Transverse colon (tissue), 4 donors: ENCODE results near the gene LTA. TPM values are rescaled to one million over a fixed set of nuclear protein-coding genes. Genes with fewer than 3 reads are reported as not detected.

ENCODE experiments used
- DNase-seq: peaks from one replicate; pipeline ENCODE4 v3.0.0-alpha.2; 2019
- H3K27ac ChIP-seq, 4 donors: fragments of 200-600 bp; sonication (generic); 2 replicates each; pipeline ENCODE4 v1.5.1; 2016 to 2018; ENCODE audit warnings: inconsistent platforms in 4 of 4
- H3K27me3 ChIP-seq: fragments of 200-600 bp; sonication (generic); 2 replicates; pipeline ENCODE4 v1.5.1; 2017; ENCODE audit warnings: inconsistent platforms
- H3K36me3 ChIP-seq, 4 donors: fragments of 200-600 bp; sonication (generic); 2 replicates each; pipeline ENCODE4 v1.5.1; 2017 to 2019; ENCODE audit warnings: inconsistent platforms in 4 of 4
- H3K4me1 ChIP-seq, 4 donors: fragments of 200-600 bp; sonication (generic); 2 replicates each; pipeline ENCODE4 v1.5.1; 2017 to 2020; ENCODE audit warnings: inconsistent platforms in 4 of 4
- H3K4me3 ChIP-seq, 4 donors: fragments of 200-600 bp; sonication (generic); 1 replicate in 1 of 4; 2 replicates in 3 of 4; pipeline versions ENCODE4 v1.5.1 to v1.6.1; 2017 to 2019; ENCODE audit warnings: inconsistent platforms in 4 of 4
- H3K9me3 ChIP-seq, 2 donors: fragments of 200-600 bp; sonication (generic); 2 replicates each; pipeline ENCODE4 v1.5.1; 2017 to 2019; ENCODE audit warnings: inconsistent platforms in 2 of 2
- CTCF ChIP-seq, 5 experiments: fragments of 200-600 bp in 3 of 5; fragments of 450-650 bp in 2 of 5; sonication (generic) in 3 of 5; IDR thresholded peaks; 1 replicate in 2 of 5; 2 replicates in 3 of 5; pipeline ENCODE4 v1.5.1; 2016 to 2017; ENCODE audit warnings: antibody characterized with exemption in 5 of 5, inconsistent platforms in 3 of 5, mild to moderate bottlenecking in 2 of 5, moderate library complexity in 1 of 5
- EP300 ChIP-seq: sonication (generic); formaldehyde crosslinking; IDR thresholded peaks from one replicate; pipeline ENCODE4 v1.6.1; 2017; ENCODE audit warnings: antibody characterized with exemption, low read depth
- POLR2A ChIP-seq: fragments of 450-650 bp; IDR thresholded peaks from one replicate; pipeline ENCODE4 v1.6.1; 2016; ENCODE audit warnings: antibody characterized with exemption, mild to moderate bottlenecking, moderate library complexity
- POLR2AphosphoS5 ChIP-seq, 3 donors: sonication (generic); formaldehyde crosslinking; IDR thresholded peaks; one replicate each; pipeline ENCODE4 v1.6.1; 2016; ENCODE audit warnings: antibody characterized with exemption in 3 of 3
- WGBS, 2 donors: methylation state at CpG; one replicate each; pipeline ENCODE4 v1.1.5; 2018; ENCODE audit warnings: low coverage in 1 of 2; 5-methylcytosine and 5-hydroxymethylcytosine counted together
- in situ Hi-C, 4 donors: fragments of 200-750 bp; cut with MboI; loops; one replicate each; pipeline versions ENCODE4 v1.15.0 to v1.15.1; 2017; ENCODE audit warnings: low sequenced_read_pairs in 3 of 4, low pct_ligation_motif_present in 1 of 4, low pct_unique_long_range_greater_than_20kb in 1 of 4
- intact Hi-C: fragments of 100-400 bp; cut with DNase I; formaldehyde crosslinking; loops from one replicate; pipeline ENCODE4 v1.15.1; 2023; ENCODE audit warnings: low total_unique reads
- total RNA-seq, 4 donors: library from RNA; depleted of rRNA; stranded (reverse); fragments of >200 nt; gene quantifications; one replicate each; pipeline ENCODE4 v1.1.0, GENCODE V29; 2016

LTA gene
- total RNA-seq, 4 donors from 2014 or later = not detected

GRCh38 chr6:31578184-31579118 lies 6.4 kb downstream of the LTA start:
- H3K27me3 ChIP-seq = peaks cover 7% of the 10 kb centered on the region
- 60 to 77% methylated on average over 3 to 12 of the region's 12 CpGs for WGBS, 2 donors
- H3K4me1 ChIP-seq = peaks cover 6 to 30% (median 7%) of the 10 kb centered on the region in 4 donors
- no peak overlapping the region for H3K27ac ChIP-seq
- H3K36me3 ChIP-seq = no peaks in the 10 kb centered on the region
- intact Hi-C loops (no loop called here), in situ Hi-C loops (no loop called here)
- no peak overlapping the region for H3K4me3 ChIP-seq
- TF ChIP-seq POLR2A (no peak), CTCF (IDR thresholded peaks at IDR 0.05) (no peak), EP300 (no peak), POLR2AphosphoS5 (IDR thresholded peaks at IDR 0.05) (no peak)
- DNase-seq = no peak
- H3K9me3 ChIP-seq = no peaks in the 10 kb centered on the region

- DNase-seq = no peak
- Histone ChIP-seq H3K4me3 (no peak overlapping the region), H3K9me3 (no peaks in the 10 kb centered on the region), H3K36me3 (no peaks in the 10 kb centered on the region), H3K27ac (no peak overlapping the region), H3K27me3 (peaks cover 7% of the 10 kb centered on the region), H3K4me1 (peaks cover 6 to 30% (median 7%) of the 10 kb centered on the region in 4 donors)
- intact Hi-C loops = no loop called here
- no peak for TF ChIP-seq CTCF (IDR thresholded peaks at IDR 0.05)
- TF ChIP-seq EP300 = no peak
- no peak for TF ChIP-seq POLR2A
- no peak for TF ChIP-seq POLR2AphosphoS5 (IDR thresholded peaks at IDR 0.05)
- 81% methylated on average over 3 of the region's 3 CpGs; no CpG with 5 or more reads in 1 of the 2 donors for WGBS, 2 donors
- in situ Hi-C loops = no loop called here
These were observed 7.0 kb downstream of the LTA start for GRCh38 chr6:31579119-31579505.

- 57 to 82% methylated on average over 1 to 8 of the region's 8 CpGs for WGBS, 2 donors
- Histone ChIP-seq H3K27me3 (peaks cover 7% of the 10 kb centered on the region), H3K27ac (peak overlapping the region; percentile 79 to 91 (median 86)), H3K36me3 (no peaks in the 10 kb centered on the region), H3K9me3 (no peaks in the 10 kb centered on the region), H3K4me3 (peak overlapping the region in 1 of 4 donors; percentile 96), H3K4me1 (peaks cover 6 to 27% (median 7%) of the 10 kb centered on the region in 4 donors)
- TF ChIP-seq CTCF (IDR thresholded peaks at IDR 0.05) (no peak), POLR2AphosphoS5 (IDR thresholded peaks at IDR 0.05) (no peak), EP300 (no peak), POLR2A (no peak)
- intact Hi-C loops = loop anchor here (5.0 kb wide), 1 partner anchor 32 kb away; the partner anchor contains the start of genes ATP6V1G2 and NFKBIL1
- no peak for DNase-seq
- in situ Hi-C loops = no loop called here
These were observed 7.7 kb downstream of the LTA start for GRCh38 chr6:31579546-31580437.

GRCh38 chr6:31580438-31580740 lies 8.3 kb downstream of the LTA start:
- intact Hi-C loops (loop anchor here (5.0 kb wide), 1 partner anchor 33 kb away; the partner anchor contains the start of genes ATP6V1G2 and NFKBIL1), in situ Hi-C loops (no loop called here)
- Histone ChIP-seq H3K9me3 (no peaks in the 10 kb centered on the region), H3K36me3 (no peaks in the 10 kb centered on the region), H3K27me3 (peaks cover 7% of the 10 kb centered on the region), H3K4me1 (peaks cover 6 to 28% (median 7%) of the 10 kb centered on the region in 4 donors), H3K4me3 (peak overlapping the region; percentile 52 to 96 (median 75)), H3K27ac (peak overlapping the region; percentile 79 to 91 (median 86))
- DNase-seq = no peak
- WGBS, 2 donors = 45 to 58% methylated on average over 5 to 11 of the region's 11 CpGs
- TF ChIP-seq EP300 = no peak
- no peak for TF ChIP-seq CTCF (IDR thresholded peaks at IDR 0.05)
- no peak for TF ChIP-seq POLR2AphosphoS5 (IDR thresholded peaks at IDR 0.05)
- TF ChIP-seq POLR2A = no peak
